GM18505 (cell line): ENCODE data around the gene UST.

Experiments used
- ATAC-seq: cut with Tn5 transposase; IDR thresholded peaks from one replicate; pipeline ENCODE4 v1.9.1; 2021; ENCODE audit not compliant: unreplicated experiment
- POLR2A ChIP-seq: IDR thresholded peaks from 4 replicates; pipeline ENCODE4 v1.6.1; 2011; ENCODE audit warnings: borderline replicate concordance; ENCODE audit not compliant: insufficient read depth, insufficient read length; ENCODE audit errors: extremely low read depth

Gene UST

DNA sequence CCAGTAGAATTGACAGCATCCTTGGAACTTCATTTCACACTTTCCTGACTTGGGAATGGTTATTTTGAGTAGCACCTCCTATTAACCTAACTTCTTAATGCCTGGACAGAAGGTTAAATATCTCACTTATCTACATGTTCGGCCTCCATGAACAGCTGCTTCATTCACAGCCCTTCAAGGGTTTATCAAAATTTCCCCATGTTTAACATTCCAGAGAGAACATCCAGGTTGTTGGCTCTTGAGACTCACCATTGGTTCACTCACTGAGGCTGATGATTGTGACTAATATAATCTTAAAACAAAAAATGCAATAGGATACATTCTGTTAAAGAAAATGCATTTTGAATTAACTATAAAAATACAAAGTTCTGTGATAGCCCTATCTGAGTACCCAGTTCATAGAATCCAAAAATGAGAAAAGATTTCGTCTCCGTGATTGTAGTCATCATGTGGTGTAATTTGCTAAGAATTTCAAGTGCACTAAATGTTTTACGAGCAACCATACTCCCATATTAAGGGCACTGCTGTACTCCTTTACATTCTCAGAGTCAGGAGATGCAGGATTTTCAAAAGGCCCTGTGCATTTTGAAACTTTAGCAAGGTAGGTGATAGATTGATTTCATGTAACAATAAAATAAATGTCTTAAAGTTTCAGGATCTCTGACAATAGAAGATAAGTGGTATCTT is 310.1 kb downstream of the UST start:
- ATAC-seq = no peak
- TF ChIP-seq POLR2A = no peak

- TF ChIP-seq POLR2A = no peak
- no peak for ATAC-seq
These were observed 310.6 kb downstream of the UST start for GRCh38 chr6:149057464-149057840.

DNA sequence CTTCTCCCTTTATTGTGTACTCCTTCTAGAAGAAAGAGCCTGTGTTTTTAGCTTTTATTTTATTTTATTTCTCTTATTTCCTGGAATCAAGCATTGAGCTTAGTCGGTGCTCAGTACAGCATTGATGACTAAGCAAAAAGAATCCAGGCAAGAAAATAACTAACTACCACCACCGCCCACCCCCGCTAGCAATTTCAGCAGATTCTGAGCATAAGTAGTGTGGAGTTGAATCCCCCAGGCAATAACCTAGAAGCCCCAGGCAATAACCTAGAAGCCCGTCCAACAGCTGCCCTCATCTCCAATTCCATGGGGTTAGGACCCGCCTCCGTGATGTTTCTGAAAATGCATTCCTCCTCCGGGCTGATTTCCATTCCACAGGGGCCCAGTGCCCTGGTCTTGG is 312.7 kb downstream of the UST start:
- no peak for ATAC-seq

GRCh38 chr6:149060300-149060984 is 313.6 kb downstream of the UST start:
- no peak for TF ChIP-seq POLR2A
- ATAC-seq = peak; percentile 81

More for the DNA sequence above, 312.7 kb downstream of the UST start:
- TF ChIP-seq POLR2A = no peak

DNA sequence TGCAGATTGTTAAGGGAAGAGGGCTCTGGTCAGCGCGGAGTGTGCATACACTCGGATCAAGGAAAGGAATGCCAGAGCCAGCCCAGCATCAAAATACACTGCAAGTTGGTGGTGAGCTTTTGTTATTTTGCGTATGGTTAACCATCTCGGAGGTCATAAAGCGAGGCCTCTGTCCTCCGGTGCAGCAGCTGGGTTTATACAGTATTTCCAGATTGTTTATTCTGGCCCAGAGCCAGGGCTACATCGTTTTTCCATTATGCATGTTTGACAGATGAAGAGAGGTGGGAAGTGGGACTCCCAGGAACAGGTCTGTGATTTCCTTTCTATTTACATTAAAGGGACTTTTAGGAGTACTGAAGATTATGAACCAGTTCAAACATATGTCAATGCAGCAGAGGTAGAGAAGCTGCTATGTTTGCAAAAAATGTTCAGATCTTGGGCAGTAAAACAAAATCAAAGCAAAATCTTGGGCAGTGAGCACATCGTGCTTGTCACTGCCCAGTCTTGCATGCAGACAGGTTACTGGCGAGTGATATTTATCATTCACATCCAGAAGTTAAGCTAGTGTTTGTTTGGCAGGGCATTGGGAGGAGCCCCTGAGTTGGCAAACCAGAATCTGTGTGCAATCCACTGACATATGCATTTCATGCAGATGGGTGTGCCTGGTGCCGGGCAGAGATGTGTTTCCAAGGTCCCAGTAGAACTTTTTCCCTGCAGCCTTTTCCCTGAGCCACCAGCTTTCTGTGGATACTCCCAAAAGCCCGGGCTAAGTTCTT is 314.3 kb downstream of the UST start:
- ATAC-seq = no peak
- no peak for TF ChIP-seq POLR2A

- no peak for TF ChIP-seq POLR2A
These were observed 315.1 kb downstream of the UST start for GRCh38 chr6:149061930-149062329.

GRCh38 chr6:149062653-149063348 is 316.0 kb downstream of the UST start:
- ATAC-seq = no peak
- TF ChIP-seq POLR2A = no peak

More at GRCh38 chr6:149061930-149062329, 315.1 kb downstream of the UST start:
- ATAC-seq = no peak

DNA sequence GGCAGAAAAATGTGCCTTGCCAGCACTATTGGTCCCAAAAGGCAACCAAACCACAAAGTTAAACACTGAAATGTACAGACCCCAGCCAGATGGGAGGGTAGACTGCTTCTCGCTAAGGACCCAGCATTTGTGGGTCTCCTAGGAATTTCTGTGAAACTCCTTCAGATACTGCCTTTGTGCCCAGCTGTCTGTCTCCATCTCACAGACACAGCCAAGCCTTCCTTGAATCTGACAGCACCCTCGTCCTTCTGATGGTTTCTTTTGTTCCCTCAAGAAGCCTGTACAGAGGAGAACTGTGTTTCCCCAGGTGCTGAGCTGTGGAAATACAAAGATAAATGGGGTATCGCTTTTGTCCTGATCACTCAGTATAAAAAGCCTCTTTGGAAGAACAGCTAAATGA is 316.6 kb downstream of the UST start:
- TF ChIP-seq POLR2A = no peak
- no peak for ATAC-seq

GRCh38 chr6:149064001-149064659 is 317.3 kb downstream of the UST start:
- TF ChIP-seq POLR2A = no peak
- no peak for ATAC-seq

DNA sequence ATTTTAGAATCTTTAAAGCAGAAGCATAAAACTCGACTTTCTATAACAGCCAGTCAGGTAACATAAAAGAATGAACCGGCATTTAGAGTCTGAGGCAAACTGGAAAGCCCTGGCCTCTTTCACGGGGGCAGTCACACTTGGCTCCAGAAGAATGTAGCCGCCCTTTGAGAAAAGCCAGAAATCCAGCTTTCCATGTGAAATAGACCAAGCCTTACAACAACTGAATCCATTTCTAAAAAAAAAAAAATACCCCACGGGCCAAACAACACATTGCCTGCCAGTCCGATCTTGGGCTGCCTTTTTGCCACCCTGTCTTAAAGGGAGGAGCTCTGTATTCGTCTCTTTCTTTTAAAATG is 317.8 kb downstream of the UST start:
- TF ChIP-seq POLR2A = no peak
- no peak for ATAC-seq

GRCh38 chr6:149065121-149065520 is 318.3 kb downstream of the UST start:
- no peak for ATAC-seq

DNA sequence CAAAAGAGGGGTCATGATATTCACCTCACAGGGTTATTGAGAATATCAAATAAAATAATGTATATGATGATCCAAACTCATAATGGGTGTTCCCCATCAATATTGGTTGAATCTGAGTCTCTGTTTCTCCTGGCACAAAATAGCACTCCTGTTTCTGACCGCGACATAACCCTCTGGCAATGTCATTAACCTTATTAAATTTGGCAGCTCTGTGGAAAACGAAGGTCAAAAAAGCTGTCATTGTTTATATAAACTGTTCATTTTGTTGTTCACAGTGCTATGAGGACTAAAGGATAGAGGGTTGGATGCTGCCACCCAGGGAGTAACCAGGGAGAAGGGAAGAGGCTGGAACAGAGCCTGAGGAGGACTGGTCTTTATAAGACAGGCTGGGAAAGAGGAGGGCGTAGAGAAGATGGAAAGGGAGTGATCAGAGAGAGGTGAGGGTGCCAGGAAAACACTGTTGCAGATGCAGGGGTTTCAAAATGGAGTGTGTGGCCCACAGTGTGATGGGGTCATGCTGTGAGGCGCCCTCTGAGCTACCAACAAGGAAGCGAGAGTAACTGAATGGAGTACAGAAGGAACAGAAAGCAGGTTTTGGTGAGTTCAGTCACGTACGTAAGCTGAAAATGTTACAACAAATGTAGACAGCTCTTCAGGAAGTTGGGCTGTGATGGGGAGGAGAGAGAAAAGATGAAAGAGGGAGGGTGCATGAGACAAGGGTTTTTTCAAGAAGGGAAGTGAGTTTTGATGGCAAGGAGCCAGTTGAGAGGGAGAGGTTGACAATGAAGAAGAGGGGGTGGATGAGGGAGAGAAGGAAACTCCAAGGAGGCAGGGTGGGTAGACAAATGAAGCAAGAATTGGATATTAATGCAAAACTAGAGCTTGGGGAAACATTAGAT is 319.1 kb downstream of the UST start:
- ATAC-seq = peak; percentile 97
- peak; percentile 46 for TF ChIP-seq POLR2A

More at GRCh38 chr6:149065121-149065520, 318.3 kb downstream of the UST start:
- no peak for TF ChIP-seq POLR2A
